Measurements from ENCODE around the gene ACOT7. TPM values are rescaled to one million over a fixed set of nuclear protein-coding genes. Genes with fewer than 3 reads are reported as not detected.
A peak's percentile ranks its signal among the peaks of the same experiment; 100 is the strongest.
"Not testable (repeated sequence)": the region's sequence is repeated elsewhere in the genome, so short reads cannot be mapped to it uniquely, and the experiment has no call there.

Gene ACOT7
- polyA plus RNA-seq, 1 donor, result 28.1 TPM

GRCh38 chr1:6363085-6363884, 30.3 kb downstream of the ACOT7 start:
- DNase-seq, result not testable (repeated sequence)

- DNase-seq, result no peak
Measured at GRCh38 chr1:6361124-6361775, 32.3 kb downstream of the ACOT7 start.

GRCh38 chr1:6360517-6361070, 33.0 kb downstream of the ACOT7 start:
- DNase-seq, result no peak

- no peak for DNase-seq
Measured at GRCh38 chr1:6360117-6360496, 33.5 kb downstream of the ACOT7 start.

- peak; percentile 68 for DNase-seq
Measured at GRCh38 chr1:6359216-6360116, 34.1 kb downstream of the ACOT7 start.

GRCh38 chr1:6358757-6359201, 34.8 kb downstream of the ACOT7 start:
- DNase-seq, result peak; percentile 66

GRCh38 chr1:6358144-6358624, 35.4 kb downstream of the ACOT7 start:
- DNase-seq, result no peak

- no peak for DNase-seq
Measured at GRCh38 chr1:6357243-6357936, 36.2 kb downstream of the ACOT7 start.

GRCh38 chr1:6355621-6356020, 37.9 kb downstream of the ACOT7 start:
- no peak for DNase-seq

GRCh38 chr1:6354659-6355317, 38.8 kb downstream of the ACOT7 start:
- no peak for DNase-seq

GRCh38 chr1:6353955-6354658, 39.5 kb downstream of the ACOT7 start:
- no peak for DNase-seq

- no peak for DNase-seq
Measured at GRCh38 chr1:6353619-6353954, 40.0 kb downstream of the ACOT7 start.

GRCh38 chr1:6352138-6352563, 41.4 kb downstream of the ACOT7 start:
- DNase-seq, result no peak

GRCh38 chr1:6351480-6352137, 42.0 kb downstream of the ACOT7 start:
- DNase-seq, result no peak

GRCh38 chr1:6350416-6351088, 43.0 kb downstream of the ACOT7 start:
- DNase-seq, result no peak

GRCh38 chr1:6349254-6349943, 44.2 kb downstream of the ACOT7 start:
- no peak for DNase-seq

- DNase-seq, result no peak
Measured at GRCh38 chr1:6348511-6349191, 44.9 kb downstream of the ACOT7 start.

Measured in left kidney (tissue), 2 donors.